ENCODE data around the gene TOP2A.

- TF ChIP-seq, protein P1, sequence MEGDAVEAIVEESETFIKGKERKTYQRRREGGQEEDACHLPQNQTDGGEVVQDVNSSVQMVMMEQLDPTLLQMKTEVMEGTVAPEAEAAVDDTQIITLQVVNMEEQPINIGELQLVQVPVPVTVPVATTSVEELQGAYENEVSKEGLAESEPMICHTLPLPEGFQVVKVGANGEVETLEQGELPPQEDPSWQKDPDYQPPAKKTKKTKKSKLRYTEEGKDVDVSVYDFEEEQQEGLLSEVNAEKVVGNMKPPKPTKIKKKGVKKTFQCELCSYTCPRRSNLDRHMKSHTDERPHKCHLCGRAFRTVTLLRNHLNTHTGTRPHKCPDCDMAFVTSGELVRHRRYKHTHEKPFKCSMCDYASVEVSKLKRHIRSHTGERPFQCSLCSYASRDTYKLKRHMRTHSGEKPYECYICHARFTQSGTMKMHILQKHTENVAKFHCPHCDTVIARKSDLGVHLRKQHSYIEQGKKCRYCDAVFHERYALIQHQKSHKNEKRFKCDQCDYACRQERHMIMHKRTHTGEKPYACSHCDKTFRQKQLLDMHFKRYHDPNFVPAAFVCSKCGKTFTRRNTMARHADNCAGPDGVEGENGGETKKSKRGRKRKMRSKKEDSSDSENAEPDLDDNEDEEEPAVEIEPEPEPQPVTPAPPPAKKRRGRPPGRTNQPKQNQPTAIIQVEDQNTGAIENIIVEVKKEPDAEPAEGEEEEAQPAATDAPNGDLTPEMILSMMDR (conservative IDR thresholded peaks at IDR 0.05) = no peak
- TF ChIP-seq EZH2 (IDR thresholded peaks at IDR 0.05; ENCODE audit: low read depth) = no peak
Measured at GRCh38 chr17:40355804-40356758, 61.6 kb downstream of the TOP2A start.
